Lung (tissue), 12 donors: ENCODE results near the gene TDRD7. TPM values are rescaled to one million over a fixed set of nuclear protein-coding genes. Genes with fewer than 3 reads are reported as not detected.

ENCODE experiments used
- ATAC-seq: fragments of 200-7000 bp; cut with Tn5 transposase; one replicate; pipeline ENCODE4 v1.9.1; 2020; ENCODE audit warnings: moderate number of reproducible peaks; ENCODE audit not compliant: insufficient read depth, low FRiP score
- DNase-seq, 3 donors: peaks; one replicate each; pipeline ENCODE4 v3.0.0-alpha.2; 2013 to 2017
- H3K27ac ChIP-seq, 2 donors: one replicate each; pipeline ENCODE4 v1.5.1; 2013; ENCODE audit warnings: mild to moderate bottlenecking in 2 of 2, moderate library complexity in 2 of 2, control low read depth in 1 of 2, inconsistent platforms in 1 of 2, low read depth in 1 of 2, low read length in 1 of 2
- H3K27me3 ChIP-seq, 3 donors: one replicate each; pipeline ENCODE4 v1.5.1; 2013; ENCODE audit warnings: low read length in 2 of 3; ENCODE audit not compliant: control insufficient read depth in 3 of 3, insufficient read depth in 3 of 3
- H3K36me3 ChIP-seq, 4 donors: one replicate each; pipeline ENCODE4 v1.5.1; 2013; ENCODE audit warnings: low read length in 4 of 4, mild to moderate bottlenecking in 1 of 4, moderate library complexity in 1 of 4; ENCODE audit not compliant: control insufficient read depth in 4 of 4, insufficient read depth in 4 of 4
- H3K4me1 ChIP-seq, 5 donors: one replicate each; pipeline ENCODE4 v1.5.1; 2013; ENCODE audit warnings: low read length in 5 of 5, mild to moderate bottlenecking in 2 of 5, moderate library complexity in 1 of 5; ENCODE audit not compliant: control insufficient read depth in 5 of 5, insufficient read depth in 5 of 5
- H3K4me3 ChIP-seq: one replicate; pipeline ENCODE4 v1.5.1; 2013; ENCODE audit warnings: mild to moderate bottlenecking, control low read depth, moderate library complexity
- H3K9ac ChIP-seq, 2 donors: one replicate each; pipeline ENCODE4 v1.5.1; 2013; ENCODE audit warnings: low read length in 2 of 2, control low read depth in 1 of 2; ENCODE audit not compliant: insufficient read depth in 1 of 2
- H3K9me3 ChIP-seq, 4 donors: one replicate each; pipeline ENCODE4 v1.5.1; 2013; ENCODE audit warnings: low read length in 3 of 4, mild to moderate bottlenecking in 1 of 4, moderate library complexity in 1 of 4; ENCODE audit not compliant: control insufficient read depth in 4 of 4, insufficient read depth in 3 of 4
- CTCF ChIP-seq: IDR thresholded peaks from 2 replicates; pipeline ENCODE4 v1.5.1; 2012; ENCODE audit warnings: mild to moderate bottlenecking; ENCODE audit errors: control extremely low read depth, extremely low read depth
- WGBS, 2 donors: extraction: QIAGEN DNeasy Blood & Tissue Kit; methylation state at CpG; one replicate each; pipeline ENCODE4 v1.1.7; 2013; 5-methylcytosine and 5-hydroxymethylcytosine counted together
- polyA plus RNA-seq, 2 donors: library from polyadenylated mRNA; stranded (reverse); fragments of 200-250 nt; gene quantifications; one replicate each; pipeline ENCODE4 v1.2.1, GENCODE V29; 2013
- total RNA-seq, 2 donors: library from RNA; depleted of rRNA in 1 of 2; stranded (reverse); fragments of >200 nt in 1 of 2; gene quantifications; one replicate each; pipeline ENCODE4 v1.2.1, GENCODE V29; 2014 to 2021
- donor health status: control.
- donor health status: control.
- donor health status: Bipolar disorder and iron deficiency.
- donor health status: healthy.
- donor health status: DM: yes; HTN: yes; CAD: no.

Gene TDRD7
- total and polyA plus RNA-seq, 4 donors = 6.8 to 13.3 (median 11.7) TPM

DNA sequence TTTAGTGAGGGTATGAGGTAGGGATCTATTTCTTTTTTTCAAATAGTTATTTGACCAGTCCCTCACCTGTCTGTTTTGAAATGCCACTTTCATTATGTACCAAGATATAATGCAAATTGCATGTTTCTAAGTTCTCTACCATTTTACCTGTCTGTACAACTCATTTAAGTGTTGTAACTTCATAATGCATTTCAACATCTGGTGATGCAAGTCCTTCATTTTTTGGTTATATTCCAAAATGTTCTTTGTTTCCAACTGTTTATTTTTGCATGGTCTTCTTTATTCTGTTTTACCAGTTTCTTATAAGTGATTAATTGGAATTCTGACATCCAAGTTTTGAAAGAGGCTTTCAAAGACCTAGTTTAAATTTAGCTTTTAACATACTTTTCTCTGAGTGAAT, 26.8 kb downstream of the TDRD7 start:
- TF ChIP-seq CTCF = no peak
- Histone ChIP-seq H3K9me3 (no peaks in the 10 kb centered on the region), H3K27ac (no peak overlapping the region), H3K36me3 (peaks cover 0 to 10% (median 3%) of the 10 kb centered on the region in 4 donors), H3K27me3 (no peaks in the 10 kb centered on the region), H3K4me1 (peaks cover 0 to 4% (median 0%) of the 10 kb centered on the region in 5 donors), H3K4me3 (no peak overlapping the region), H3K9ac (no peak overlapping the region)
- ATAC-seq (no peak), DNase-seq (no peak)

DNA sequence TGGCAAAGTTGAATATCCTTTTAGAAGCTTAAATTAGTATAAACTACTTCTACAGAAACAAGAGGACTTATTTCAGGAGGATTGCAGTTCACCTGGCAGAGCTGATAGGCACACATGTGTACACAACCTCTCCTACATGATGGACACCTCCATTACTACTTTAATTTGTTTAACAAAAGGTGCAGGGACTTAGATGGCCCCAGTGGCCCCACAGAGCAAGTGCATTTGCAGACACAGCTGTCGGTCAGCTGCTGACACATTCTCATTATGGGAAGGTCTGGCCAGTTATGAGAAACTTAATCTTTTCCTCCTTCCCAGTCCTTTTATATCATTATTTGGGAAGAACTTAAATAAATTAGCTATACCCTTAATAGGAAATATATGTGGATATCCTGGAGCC, 28.3 kb downstream of the TDRD7 start:
- peaks cover 0 to 6% (median 2%) of the 10 kb centered on the region in 4 donors for H3K36me3 ChIP-seq

DNA sequence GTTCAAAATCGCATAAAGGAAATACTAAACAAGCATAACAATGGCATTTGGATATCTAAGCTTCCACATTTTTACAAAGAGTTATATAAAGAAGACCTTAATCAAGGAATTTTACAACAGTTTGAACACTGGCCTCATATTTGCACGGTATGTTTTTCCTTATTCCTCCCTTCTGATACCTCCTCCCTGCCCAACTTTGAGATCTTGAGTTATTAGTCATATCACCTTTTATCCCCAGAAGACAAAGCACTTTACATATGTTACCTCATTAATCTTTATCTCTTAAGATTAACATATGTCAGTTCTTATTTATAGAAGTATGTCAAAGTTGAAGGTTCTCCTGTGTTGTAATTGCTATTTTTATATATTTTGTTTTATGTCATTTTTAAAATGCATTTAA, 29.8 kb downstream of the TDRD7 start:
- H3K27ac ChIP-seq = no peak overlapping the region
- H3K4me3 ChIP-seq = no peak overlapping the region
- H3K4me1 ChIP-seq = peaks cover 0 to 3% (median 0%) of the 10 kb centered on the region in 5 donors
- DNase-seq (no peak), ATAC-seq (no peak)
- 92 to 93% methylated on average over 2 of the region's 2 CpGs for WGBS, 2 donors
- H3K9ac ChIP-seq = no peak overlapping the region
- no peaks in the 10 kb centered on the region for H3K9me3 ChIP-seq
- no peak for TF ChIP-seq CTCF
- H3K36me3 ChIP-seq = peaks cover 0 to 8% (median 2%) of the 10 kb centered on the region in 4 donors
- no peaks in the 10 kb centered on the region for H3K27me3 ChIP-seq

More for the DNA sequence above, 28.3 kb downstream of the TDRD7 start:
- Histone ChIP-seq H3K27me3 (no peaks in the 10 kb centered on the region), H3K4me1 (peaks cover 0 to 4% (median 0%) of the 10 kb centered on the region in 5 donors), H3K9me3 (no peaks in the 10 kb centered on the region), H3K27ac (no peak overlapping the region), H3K9ac (no peak overlapping the region), H3K4me3 (no peak overlapping the region)
- DNase-seq = no peak
- TF ChIP-seq CTCF = no peak
- no peak for ATAC-seq
- 90 to 95% methylated on average over 1 of the region's 1 CpG for WGBS, 2 donors

- no peak for DNase-seq
- peaks cover 0 to 8% (median 0%) of the 10 kb centered on the region in 4 donors for H3K36me3 ChIP-seq
- TF ChIP-seq CTCF = no peak
- H3K4me3 ChIP-seq = no peak overlapping the region
- H3K9ac ChIP-seq = no peak overlapping the region
- no peak overlapping the region for H3K27ac ChIP-seq
- no peak for ATAC-seq
- no peaks in the 10 kb centered on the region for H3K4me1 ChIP-seq
- no peaks in the 10 kb centered on the region for H3K27me3 ChIP-seq
- H3K9me3 ChIP-seq = no peaks in the 10 kb centered on the region
- WGBS, 2 donors = 60 to 65% methylated on average over 2 of the region's 2 CpGs
Observed at GRCh38 chr9:97445119-97445701, 33.3 kb downstream of the TDRD7 start.
